ENCODE measurements around the gene METTL3.

Gene METTL3

GRCh38 chr14:21529515-21529914 is 18.4 kb upstream of the METTL3 start:
- Histone ChIP-seq H4K5ac (ENCODE audit: low read length) (no peak overlapping the region), H2BK15ac (replicated peaks; ENCODE audit: low read depth) (no peak overlapping the region), H4K8ac (ENCODE audit: low read depth, low read length) (no peak overlapping the region), H3K23ac (ENCODE audit: low read length) (no peak overlapping the region), H3K9ac (ENCODE audit: low read length) (no peak overlapping the region), H3K4me2 (ENCODE audit: low read length) (no peak overlapping the region), H3K27me3 (ENCODE audit: insufficient read depth, low read length, poor library complexity) (no peaks in the 10 kb centered on the region), H3K36me3 (ENCODE audit: control insufficient read depth, insufficient read depth, low read length) (no peaks in the 10 kb centered on the region), H3K18ac (ENCODE audit: low read length) (peak overlapping the region; percentile 66), H3K27ac (ENCODE audit: low read depth, low read length) (no peak overlapping the region), H3K4ac (ENCODE audit: low read depth, low read length) (no peak overlapping the region), H2BK5ac (ENCODE audit: low read length) (no peak overlapping the region), H3K4me3 (ENCODE audit: low read length) (no peak overlapping the region), H2AK5ac (ENCODE audit: low read length) (no peak overlapping the region), H2BK120ac (ENCODE audit: low read depth, low read length) (no peak overlapping the region), H3K79me1 (ENCODE audit: low read length) (peaks cover 7% of the 10 kb centered on the region), H3K79me2 (ENCODE audit: control insufficient read depth, insufficient read depth, low read length) (peaks cover 17% of the 10 kb centered on the region), H3K56ac (ENCODE audit: low read length) (peak overlapping the region; percentile 1), H3K4me1 (ENCODE audit: control insufficient read depth, low read depth, low read length) (peaks cover 17% of the 10 kb centered on the region)
- DNase-seq = no peak
- WGBS (ENCODE audit: extremely low coverage, insufficient coverage, low lambda C conversion rate) = no CpG with 5 or more reads among the region's 1 CpG

- Histone ChIP-seq H2AK5ac (ENCODE audit: low read length) (no peak overlapping the region), H2BK15ac (replicated peaks; ENCODE audit: low read depth) (no peak overlapping the region), H3K56ac (ENCODE audit: low read length) (peak overlapping the region; percentile 54), H3K79me1 (ENCODE audit: low read length) (peaks cover 15% of the 10 kb centered on the region), H3K36me3 (ENCODE audit: control insufficient read depth, insufficient read depth, low read length) (peaks cover 3% of the 10 kb centered on the region), H4K5ac (ENCODE audit: low read length) (no peak overlapping the region), H2BK120ac (ENCODE audit: low read depth, low read length) (no peak overlapping the region), H3K4me3 (ENCODE audit: low read length) (no peak overlapping the region), H3K4me1 (ENCODE audit: control insufficient read depth, low read depth, low read length) (peaks cover 17% of the 10 kb centered on the region), H3K79me2 (ENCODE audit: control insufficient read depth, insufficient read depth, low read length) (peaks cover 26% of the 10 kb centered on the region), H3K27me3 (ENCODE audit: insufficient read depth, low read length, poor library complexity) (no peaks in the 10 kb centered on the region), H3K23ac (ENCODE audit: low read length) (no peak overlapping the region), H3K4ac (ENCODE audit: low read depth, low read length) (no peak overlapping the region), H3K27ac (ENCODE audit: low read depth, low read length) (no peak overlapping the region), H2BK5ac (ENCODE audit: low read length) (no peak overlapping the region), H3K9ac (ENCODE audit: low read length) (peak overlapping the region; percentile 12), H4K8ac (ENCODE audit: low read depth, low read length) (no peak overlapping the region), H3K4me2 (ENCODE audit: low read length) (no peak overlapping the region), H3K18ac (ENCODE audit: low read length) (peak overlapping the region; percentile 39)
- no peak for DNase-seq
- no CpG with 5 or more reads among the region's 4 CpGs for WGBS (ENCODE audit: extremely low coverage, insufficient coverage, low lambda C conversion rate)
Measured at GRCh38 chr14:21528381-21529348, 17.5 kb upstream of the METTL3 start.

GRCh38 chr14:21527318-21527679 is 16.2 kb upstream of the METTL3 start:
- no peak overlapping the region for H4K5ac ChIP-seq (ENCODE audit: low read length)
- H3K18ac ChIP-seq (ENCODE audit: low read length) = peak overlapping the region; percentile 42
- peak overlapping the region; percentile 27 for H2BK5ac ChIP-seq (ENCODE audit: low read length)
- no peak overlapping the region for H3K4me2 ChIP-seq (ENCODE audit: low read length)
- H3K4me1 ChIP-seq (ENCODE audit: control insufficient read depth, low read depth, low read length) = peaks cover 15% of the 10 kb centered on the region
- H3K23ac ChIP-seq (ENCODE audit: low read length) = peak overlapping the region; percentile 31
- H3K4me3 ChIP-seq (ENCODE audit: low read length) = no peak overlapping the region
- peak overlapping the region; percentile 64 for H3K9ac ChIP-seq (ENCODE audit: low read length)
- H3K79me2 ChIP-seq (ENCODE audit: control insufficient read depth, insufficient read depth, low read length) = peaks cover 32% of the 10 kb centered on the region
- no peak overlapping the region for H2BK120ac ChIP-seq (ENCODE audit: low read depth, low read length)
- H2AK5ac ChIP-seq (ENCODE audit: low read length) = no peak overlapping the region
- peaks cover 3% of the 10 kb centered on the region for H3K36me3 ChIP-seq (ENCODE audit: control insufficient read depth, insufficient read depth, low read length)
- no peak overlapping the region for H2BK15ac ChIP-seq (replicated peaks; ENCODE audit: low read depth)
- H4K8ac ChIP-seq (ENCODE audit: low read depth, low read length) = no peak overlapping the region
- DNase-seq = no peak
- WGBS (ENCODE audit: extremely low coverage, insufficient coverage, low lambda C conversion rate) = no CpG with 5 or more reads among the region's 1 CpG
- H3K4ac ChIP-seq (ENCODE audit: low read depth, low read length) = no peak overlapping the region
- peak overlapping the region; percentile 89 for H3K27ac ChIP-seq (ENCODE audit: low read depth, low read length)
- peaks cover 23% of the 10 kb centered on the region for H3K79me1 ChIP-seq (ENCODE audit: low read length)
- peak overlapping the region; percentile 90 for H3K56ac ChIP-seq (ENCODE audit: low read length)
- H3K27me3 ChIP-seq (ENCODE audit: insufficient read depth, low read length, poor library complexity) = no peaks in the 10 kb centered on the region

GRCh38 chr14:21526672-21527317 is 15.7 kb upstream of the METTL3 start:
- H3K4me3 ChIP-seq (ENCODE audit: low read length) = peak overlapping the region; percentile 8
- DNase-seq = peak; percentile 86

GRCh38 chr14:21525962-21526671 is 15.0 kb upstream of the METTL3 start, which contains the start of gene SALL2:
TSS of gene SALL2 (minus strand) at chr14:21526346. CDS start at chr14:21526127, 219 bp downstream.
- Histone ChIP-seq H3K4me2 (ENCODE audit: low read length) (peak within 1 kb of the TSS; percentile 61), H3K27ac (ENCODE audit: low read depth, low read length) (peak within 1 kb of the TSS; percentile 92), H3K79me1 (ENCODE audit: low read length) (peaks cover 31% of the 10 kb centered on the region), H3K18ac (ENCODE audit: low read length) (peak within 1 kb of the TSS; percentile 100), H3K36me3 (ENCODE audit: control insufficient read depth, insufficient read depth, low read length) (peaks cover 3% of the 10 kb centered on the region), H3K27me3 (ENCODE audit: insufficient read depth, low read length, poor library complexity) (no peaks in the 10 kb centered on the region), H3K23ac (ENCODE audit: low read length) (peak within 1 kb of the TSS; percentile 94), H2BK5ac (ENCODE audit: low read length) (peak within 1 kb of the TSS; percentile 95), H4K5ac (ENCODE audit: low read length) (no peak within 1 kb of the TSS), H2BK15ac (replicated peaks; ENCODE audit: low read depth) (peak within 1 kb of the TSS; percentile 45), H2BK120ac (ENCODE audit: low read depth, low read length) (peak within 1 kb of the TSS; percentile 99), H3K4me3 (ENCODE audit: low read length) (peak within 1 kb of the TSS; percentile 83), H4K8ac (ENCODE audit: low read depth, low read length) (peak within 1 kb of the TSS; percentile 69), H3K79me2 (ENCODE audit: control insufficient read depth, insufficient read depth, low read length) (peaks cover 36% of the 10 kb centered on the region), H2AK5ac (ENCODE audit: low read length) (peak within 1 kb of the TSS; percentile 93), H3K9ac (ENCODE audit: low read length) (peak within 1 kb of the TSS; percentile 94), H3K4ac (ENCODE audit: low read depth, low read length) (peak within 1 kb of the TSS; percentile 97), H3K4me1 (ENCODE audit: control insufficient read depth, low read depth, low read length) (peaks cover 18% of the 10 kb centered on the region), H3K56ac (ENCODE audit: low read length) (peak within 1 kb of the TSS; percentile 98)
- WGBS (ENCODE audit: extremely low coverage, insufficient coverage, low lambda C conversion rate) = no CpG with 5 or more reads among the region's 43 CpGs
- DNase-seq = peak; percentile 99

More at GRCh38 chr14:21526672-21527317, 15.7 kb upstream of the METTL3 start:
- no peak overlapping the region for H2AK5ac ChIP-seq (ENCODE audit: low read length)
- peak overlapping the region; percentile 23 for H2BK15ac ChIP-seq (replicated peaks; ENCODE audit: low read depth)
- no peak overlapping the region for H3K23ac ChIP-seq (ENCODE audit: low read length)
- H3K9ac ChIP-seq (ENCODE audit: low read length) = peak overlapping the region; percentile 64
- no peak overlapping the region for H4K8ac ChIP-seq (ENCODE audit: low read depth, low read length)
- H2BK120ac ChIP-seq (ENCODE audit: low read depth, low read length) = no peak overlapping the region
- no peaks in the 10 kb centered on the region for H3K27me3 ChIP-seq (ENCODE audit: insufficient read depth, low read length, poor library complexity)
- WGBS (ENCODE audit: extremely low coverage, insufficient coverage, low lambda C conversion rate) = no CpG with 5 or more reads among the region's 13 CpGs
- no peak overlapping the region for H3K4ac ChIP-seq (ENCODE audit: low read depth, low read length)
- H3K27ac ChIP-seq (ENCODE audit: low read depth, low read length) = peak overlapping the region; percentile 89
- peaks cover 28% of the 10 kb centered on the region for H3K79me1 ChIP-seq (ENCODE audit: low read length)
- peak overlapping the region; percentile 47 for H2BK5ac ChIP-seq (ENCODE audit: low read length)
- peaks cover 36% of the 10 kb centered on the region for H3K79me2 ChIP-seq (ENCODE audit: control insufficient read depth, insufficient read depth, low read length)
- peak overlapping the region; percentile 90 for H3K56ac ChIP-seq (ENCODE audit: low read length)
- H3K36me3 ChIP-seq (ENCODE audit: control insufficient read depth, insufficient read depth, low read length) = peaks cover 3% of the 10 kb centered on the region
- H3K4me2 ChIP-seq (ENCODE audit: low read length) = peak overlapping the region; percentile 52
- no peak overlapping the region for H4K5ac ChIP-seq (ENCODE audit: low read length)
- H3K18ac ChIP-seq (ENCODE audit: low read length) = peak overlapping the region; percentile 42
- H3K4me1 ChIP-seq (ENCODE audit: control insufficient read depth, low read depth, low read length) = peaks cover 18% of the 10 kb centered on the region

Data from mesendoderm (in vitro differentiated cells).